Fibroblast of lung (primary cell): ENCODE measurements around the gene DNAH6. TPM values are rescaled to one million over a fixed set of nuclear protein-coding genes. Genes with fewer than 3 reads are reported as not detected.
A peak's percentile ranks its signal among the peaks of the same experiment; 100 is the strongest.

Experiments
- DNase-seq, 2 donors: peaks; one replicate each; pipeline versions ENCODE4 v3.0.0 to v3.0.0-alpha.2; 2010; ENCODE audit warnings: low read depth in 2 of 2
- H2AFZ ChIP-seq: 2 replicates; pipeline ENCODE4 v1.5.1; 2012; ENCODE audit warnings: low read length, control low read depth, inconsistent platforms
- H3K27ac ChIP-seq: 2 replicates; pipeline ENCODE4 v1.5.1; 2011; ENCODE audit warnings: low read length, control low read depth; ENCODE audit not compliant: insufficient read depth
- H3K27me3 ChIP-seq: 2 replicates; pipeline ENCODE4 v1.5.1; 2011; ENCODE audit warnings: mild to moderate bottlenecking, low read length; ENCODE audit not compliant: control insufficient read depth, insufficient read depth
- H3K36me3 ChIP-seq: 2 replicates; pipeline ENCODE4 v1.5.1; 2011; ENCODE audit warnings: low read length; ENCODE audit not compliant: control insufficient read depth, insufficient read depth
- H3K4me1 ChIP-seq: 2 replicates; pipeline ENCODE4 v1.5.1; 2011; ENCODE audit warnings: low read length; ENCODE audit not compliant: control insufficient read depth, insufficient read depth; ENCODE audit errors: extremely low read depth
- H3K4me2 ChIP-seq: 2 replicates; pipeline ENCODE4 v1.5.1; 2011; ENCODE audit warnings: low read length, control low read depth; ENCODE audit not compliant: insufficient read depth; ENCODE audit errors: extremely low read depth
- H3K4me3 ChIP-seq, 4 experiments: fragments of 200-600 bp in 1 of 4; sonication (generic) in 1 of 4; replicated peaks in 1 of 4; 2 replicates each; pipeline ENCODE4 v1.5.1; 2011 to 2016; ENCODE audit warnings: low read length in 4 of 4, low read depth in 3 of 4, mild to moderate bottlenecking in 3 of 4, control low read depth in 2 of 4, inconsistent platforms in 1 of 4, mixed read lengths in 1 of 4; ENCODE audit not compliant: insufficient read depth in 1 of 4; ENCODE audit errors: control extremely low read depth in 1 of 4
- H3K79me2 ChIP-seq: 2 replicates; pipeline ENCODE4 v1.5.1; 2012; ENCODE audit warnings: mild to moderate bottlenecking, low read length, inconsistent platforms; ENCODE audit not compliant: control insufficient read depth, insufficient read depth
- H3K9ac ChIP-seq: 2 replicates; pipeline ENCODE4 v1.5.1; 2011; ENCODE audit warnings: mild to moderate bottlenecking, low read length, control low read depth; ENCODE audit not compliant: insufficient read depth
- H3K9me3 ChIP-seq: 2 replicates; pipeline ENCODE4 v1.5.1; 2012; ENCODE audit warnings: low read depth, low read length; ENCODE audit not compliant: control insufficient read depth, insufficient read depth
- H4K20me1 ChIP-seq: 2 replicates; pipeline ENCODE4 v1.5.1; 2011; ENCODE audit warnings: low read length; ENCODE audit not compliant: control insufficient read depth, insufficient read depth; ENCODE audit errors: extremely low read depth
- EZH2 ChIP-seq: IDR thresholded peaks from 2 replicates; pipeline ENCODE4 v1.5.1; 2012; ENCODE audit warnings: low read length, control low read depth, mild to moderate bottlenecking; ENCODE audit errors: missing control alignments
- polyA plus RNA-seq, 2 donors: library from polyadenylated mRNA; depleted of rRNA in 1 of 2; stranded (reverse) in 1 of 2; unstranded in 1 of 2; fragments of >200 nt; gene quantifications; 2 replicates each; pipeline ENCODE4 v1.2.1, GENCODE V29; 2011 to 2012; ENCODE audit warnings: missing spikeins in 1 of 2
- total RNA-seq: library from RNA; depleted of rRNA; stranded (reverse); fragments of >200 nt; gene quantifications from 2 replicates; pipeline ENCODE4 v1.2.1, GENCODE V29; 2014
- TF ChIP-seq, protein P1 (sequence below), 2 donors: IDR thresholded peaks in 1 of 2; conservative IDR thresholded peaks in 1 of 2; 1 replicate in 1 of 2; 2 replicates in 1 of 2; pipeline ENCODE4 v1.5.1; 2011 to 2012; ENCODE audit warnings: low read length in 2 of 2, control low read depth in 1 of 2, inconsistent platforms in 1 of 2, low read depth in 1 of 2, mild to moderate bottlenecking in 1 of 2

DNAH6 gene
- total and polyA plus RNA-seq, 2 donors (not counting 1 experiment from before 2014, with no cell fraction given) = under 0.01 to 0.01 TPM

DNA sequence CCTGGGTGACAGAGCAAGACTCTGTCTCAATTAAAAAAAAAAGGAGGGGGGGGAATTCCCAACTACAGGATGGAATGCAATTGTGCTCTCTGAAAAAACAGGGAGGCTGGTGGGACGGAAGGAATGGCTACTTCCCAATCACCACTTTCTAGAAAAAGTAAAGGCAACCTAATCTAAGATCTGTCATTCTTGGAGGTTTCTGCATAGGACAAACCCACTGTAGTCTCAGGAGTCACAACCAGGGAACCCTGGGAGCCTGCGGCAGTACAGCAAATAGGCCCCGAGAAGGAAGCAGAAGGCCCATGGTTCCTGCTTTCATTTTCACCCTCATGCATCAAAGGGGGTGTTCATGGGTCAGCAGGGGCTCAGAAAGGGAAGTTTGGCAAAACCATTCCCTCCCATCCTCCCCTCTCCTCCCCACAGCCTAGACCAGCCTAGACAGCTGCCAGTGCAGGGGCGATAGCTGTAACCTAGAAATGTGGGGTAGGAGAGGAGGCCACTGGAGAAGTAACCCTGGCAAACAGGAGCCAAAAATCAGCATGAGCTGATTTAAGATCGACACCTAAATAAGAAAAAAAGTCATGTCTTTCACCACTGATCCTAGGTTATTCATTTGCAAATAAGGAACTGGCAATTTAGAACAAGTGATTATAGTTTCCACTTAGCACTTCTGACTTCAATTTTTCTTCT lies 316.6 kb downstream of the DNAH6 start:
- Histone ChIP-seq H3K4me3 (no peak overlapping the region), H3K36me3 (no peaks in the 10 kb centered on the region), H3K4me2 (peak overlapping the region; percentile 3), H3K9ac (no peak overlapping the region), H3K79me2 (no peaks in the 10 kb centered on the region), H4K20me1 (no peaks in the 10 kb centered on the region), H3K27me3 (no peaks in the 10 kb centered on the region), H3K9me3 (no peaks in the 10 kb centered on the region), H3K27ac (no peak overlapping the region), H3K4me1 (no peaks in the 10 kb centered on the region), H2AFZ (no peak overlapping the region)
- no peak for DNase-seq
- TF ChIP-seq, protein P1, sequence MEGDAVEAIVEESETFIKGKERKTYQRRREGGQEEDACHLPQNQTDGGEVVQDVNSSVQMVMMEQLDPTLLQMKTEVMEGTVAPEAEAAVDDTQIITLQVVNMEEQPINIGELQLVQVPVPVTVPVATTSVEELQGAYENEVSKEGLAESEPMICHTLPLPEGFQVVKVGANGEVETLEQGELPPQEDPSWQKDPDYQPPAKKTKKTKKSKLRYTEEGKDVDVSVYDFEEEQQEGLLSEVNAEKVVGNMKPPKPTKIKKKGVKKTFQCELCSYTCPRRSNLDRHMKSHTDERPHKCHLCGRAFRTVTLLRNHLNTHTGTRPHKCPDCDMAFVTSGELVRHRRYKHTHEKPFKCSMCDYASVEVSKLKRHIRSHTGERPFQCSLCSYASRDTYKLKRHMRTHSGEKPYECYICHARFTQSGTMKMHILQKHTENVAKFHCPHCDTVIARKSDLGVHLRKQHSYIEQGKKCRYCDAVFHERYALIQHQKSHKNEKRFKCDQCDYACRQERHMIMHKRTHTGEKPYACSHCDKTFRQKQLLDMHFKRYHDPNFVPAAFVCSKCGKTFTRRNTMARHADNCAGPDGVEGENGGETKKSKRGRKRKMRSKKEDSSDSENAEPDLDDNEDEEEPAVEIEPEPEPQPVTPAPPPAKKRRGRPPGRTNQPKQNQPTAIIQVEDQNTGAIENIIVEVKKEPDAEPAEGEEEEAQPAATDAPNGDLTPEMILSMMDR (conservative IDR thresholded peaks at IDR 0.05 in 1 of 2, IDR thresholded peaks at IDR 0.05 in 1 of 2; ENCODE audit: low read depth in 1 of 2, low read length in 2 of 2) = no peak
- no peak for TF ChIP-seq EZH2

DNA sequence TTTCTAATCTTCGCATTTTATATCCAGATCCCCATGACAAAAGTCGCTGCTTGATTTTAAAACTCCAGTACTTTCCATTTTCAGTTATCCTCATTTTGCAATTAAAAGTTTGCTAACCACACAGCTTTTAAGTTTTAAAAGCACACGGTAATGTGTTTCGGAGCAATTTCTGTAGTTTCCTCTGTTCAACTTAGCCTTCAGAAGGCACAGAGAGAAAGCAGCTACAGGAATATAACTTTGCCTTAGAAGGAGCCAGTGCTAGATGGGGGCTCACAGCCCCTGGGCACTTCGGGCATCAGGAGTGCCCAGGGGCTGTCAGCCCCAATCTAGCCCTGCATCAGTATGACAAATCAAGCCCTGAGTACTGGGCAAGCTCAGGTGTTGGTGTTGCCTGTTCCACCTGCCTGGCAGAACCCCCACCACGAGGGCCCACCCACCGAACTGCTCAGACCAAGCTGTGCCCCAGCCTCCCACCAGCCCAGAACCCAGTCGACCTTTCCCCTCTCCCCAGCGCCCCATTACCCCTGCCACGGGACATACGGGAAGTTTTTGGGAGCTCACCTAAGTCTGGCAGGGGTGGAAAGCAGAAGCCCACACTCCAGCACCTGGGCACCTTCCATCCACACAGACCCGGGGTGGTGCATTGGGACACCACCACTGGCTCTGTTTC lies 317.3 kb downstream of the DNAH6 start:
- Histone ChIP-seq H3K9ac (no peak overlapping the region), H3K4me3 (no peak overlapping the region), H3K4me2 (no peak overlapping the region), H3K27ac (no peak overlapping the region), H3K27me3 (no peaks in the 10 kb centered on the region), H4K20me1 (no peaks in the 10 kb centered on the region), H3K9me3 (no peaks in the 10 kb centered on the region), H3K79me2 (no peaks in the 10 kb centered on the region), H3K4me1 (no peaks in the 10 kb centered on the region), H2AFZ (no peak overlapping the region), H3K36me3 (no peaks in the 10 kb centered on the region)
- no peak for TF ChIP-seq EZH2
- TF ChIP-seq, protein P1 (conservative IDR thresholded peaks at IDR 0.05 in 1 of 2, IDR thresholded peaks at IDR 0.05 in 1 of 2; ENCODE audit: low read depth in 1 of 2, low read length in 2 of 2) = no peak
- no peak for DNase-seq

DNA sequence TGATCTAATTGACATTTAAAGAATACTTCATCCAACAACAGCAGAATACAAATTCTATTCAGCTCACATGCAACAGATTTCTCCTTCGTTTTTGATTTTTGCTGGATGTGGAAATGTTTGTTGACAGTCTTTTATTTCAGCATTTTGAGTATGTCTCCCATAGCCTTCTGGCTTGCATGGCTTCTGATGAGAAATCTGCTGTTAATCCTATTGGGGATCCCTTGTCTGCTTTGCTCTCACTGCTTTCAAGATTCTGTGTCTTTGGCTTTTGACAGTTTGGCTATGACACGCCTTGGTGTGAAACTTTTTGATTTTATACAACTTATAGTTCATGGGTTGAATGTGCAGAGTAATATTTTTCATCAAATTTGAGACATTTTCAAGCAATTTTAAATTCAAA lies 319.9 kb downstream of the DNAH6 start:
- no peaks in the 10 kb centered on the region for H3K27me3 ChIP-seq
- H3K36me3 ChIP-seq = no peaks in the 10 kb centered on the region
- no peak for DNase-seq
- TF ChIP-seq EZH2 = no peak
- TF ChIP-seq, protein P1 (conservative IDR thresholded peaks at IDR 0.05 in 1 of 2, IDR thresholded peaks at IDR 0.05 in 1 of 2; ENCODE audit: low read depth in 1 of 2, low read length in 2 of 2) = no peak
- H2AFZ ChIP-seq = no peak overlapping the region
- H3K4me2 ChIP-seq = no peak overlapping the region
- no peak overlapping the region for H3K9ac ChIP-seq
- H3K4me3 ChIP-seq = no peak overlapping the region
- no peaks in the 10 kb centered on the region for H3K9me3 ChIP-seq
- H3K79me2 ChIP-seq = no peaks in the 10 kb centered on the region
- H3K4me1 ChIP-seq = no peaks in the 10 kb centered on the region
- no peaks in the 10 kb centered on the region for H4K20me1 ChIP-seq
- H3K27ac ChIP-seq = no peak overlapping the region
